WERI-Rb-1 (cell line): Measurements from ENCODE around the gene CDK6.

Experiments used
- DNase-seq: peaks from one replicate; pipeline ENCODE4 v3.0.0-alpha.2; 2020
- H3K27ac ChIP-seq: fragments of 250-450 bp; sonication (Bioruptor Pico); 2 replicates; pipeline ENCODE4 v1.5.1; 2020; ENCODE audit warnings: mild to moderate bottlenecking, moderate library complexity
- H3K27me3 ChIP-seq: fragments of 250-450 bp; sonication (Bioruptor Pico); 2 replicates; pipeline ENCODE4 v1.5.1; 2021; ENCODE audit warnings: mild to moderate bottlenecking, low read depth, moderate library complexity; ENCODE audit not compliant: insufficient read depth, severe bottlenecking
- H3K36me3 ChIP-seq: fragments of 250-450 bp; sonication (Bioruptor Pico); 2 replicates; pipeline ENCODE4 v1.5.1; 2020; ENCODE audit warnings: mild to moderate bottlenecking, moderate library complexity
- H3K4me3 ChIP-seq: 2 replicates; pipeline ENCODE4 v1.5.1; 2011; ENCODE audit warnings: low read depth, mild to moderate bottlenecking, control low read depth, low read length
- H3K9me3 ChIP-seq: fragments of 250-450 bp; sonication (Bioruptor Pico); 2 replicates; pipeline ENCODE4 v1.5.1; 2021; ENCODE audit warnings: mild to moderate bottlenecking, moderate library complexity; ENCODE audit not compliant: severe bottlenecking
- TF ChIP-seq, protein P1 (sequence below): IDR thresholded peaks from 2 replicates; pipeline ENCODE4 v1.5.1; 2011; ENCODE audit warnings: low read depth, mild to moderate bottlenecking, control low read depth, inconsistent platforms, low read length

CDK6 gene

DNA sequence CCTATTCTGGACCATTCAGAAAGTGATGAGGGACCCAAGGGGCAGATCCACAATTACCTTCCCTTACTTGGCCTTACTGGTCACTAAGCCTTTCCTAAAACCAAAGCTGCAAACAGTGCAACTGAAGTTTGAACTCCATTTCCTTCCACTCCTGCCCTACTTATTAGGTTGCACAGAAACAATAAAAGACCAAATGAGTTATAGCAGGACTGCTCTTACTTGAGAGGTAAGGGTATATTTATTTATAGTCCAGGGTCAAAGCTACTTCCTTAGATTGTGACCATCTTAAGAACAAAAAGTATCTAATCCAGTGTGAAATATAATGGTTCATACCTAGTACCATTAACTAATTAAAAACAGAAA lies 27.0 kb downstream of the CDK6 start:
- Histone ChIP-seq H3K4me3 (no peak overlapping the region), H3K36me3 (no peaks in the 10 kb centered on the region), H3K27me3 (no peaks in the 10 kb centered on the region), H3K9me3 (no peaks in the 10 kb centered on the region), H3K27ac (no peak overlapping the region)
- TF ChIP-seq, protein P1, sequence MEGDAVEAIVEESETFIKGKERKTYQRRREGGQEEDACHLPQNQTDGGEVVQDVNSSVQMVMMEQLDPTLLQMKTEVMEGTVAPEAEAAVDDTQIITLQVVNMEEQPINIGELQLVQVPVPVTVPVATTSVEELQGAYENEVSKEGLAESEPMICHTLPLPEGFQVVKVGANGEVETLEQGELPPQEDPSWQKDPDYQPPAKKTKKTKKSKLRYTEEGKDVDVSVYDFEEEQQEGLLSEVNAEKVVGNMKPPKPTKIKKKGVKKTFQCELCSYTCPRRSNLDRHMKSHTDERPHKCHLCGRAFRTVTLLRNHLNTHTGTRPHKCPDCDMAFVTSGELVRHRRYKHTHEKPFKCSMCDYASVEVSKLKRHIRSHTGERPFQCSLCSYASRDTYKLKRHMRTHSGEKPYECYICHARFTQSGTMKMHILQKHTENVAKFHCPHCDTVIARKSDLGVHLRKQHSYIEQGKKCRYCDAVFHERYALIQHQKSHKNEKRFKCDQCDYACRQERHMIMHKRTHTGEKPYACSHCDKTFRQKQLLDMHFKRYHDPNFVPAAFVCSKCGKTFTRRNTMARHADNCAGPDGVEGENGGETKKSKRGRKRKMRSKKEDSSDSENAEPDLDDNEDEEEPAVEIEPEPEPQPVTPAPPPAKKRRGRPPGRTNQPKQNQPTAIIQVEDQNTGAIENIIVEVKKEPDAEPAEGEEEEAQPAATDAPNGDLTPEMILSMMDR, result no peak
- no peak for DNase-seq

DNA sequence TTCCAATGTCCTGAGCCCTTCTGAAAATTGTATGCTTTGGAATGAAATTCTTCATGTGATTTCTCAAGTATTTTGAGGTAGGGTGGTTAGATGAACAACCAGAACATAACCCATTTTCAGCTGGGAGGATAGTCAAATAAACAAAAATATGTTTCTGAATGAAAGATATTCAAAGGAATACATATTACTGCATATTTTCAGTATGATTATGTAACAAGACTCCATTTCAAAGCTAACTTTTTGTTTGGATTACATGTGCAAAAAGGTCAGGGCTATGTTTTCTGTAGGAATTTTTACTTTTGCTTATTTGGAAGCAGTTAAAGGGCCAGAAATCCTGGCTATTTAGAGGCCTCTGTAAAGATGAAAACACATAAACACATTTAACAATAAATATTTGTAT lies 27.7 kb downstream of the CDK6 start:
- Histone ChIP-seq H3K36me3 (no peaks in the 10 kb centered on the region), H3K4me3 (no peak overlapping the region), H3K27me3 (no peaks in the 10 kb centered on the region), H3K9me3 (no peaks in the 10 kb centered on the region), H3K27ac (no peak overlapping the region)
- DNase-seq, result no peak
- TF ChIP-seq, protein P1, result no peak

DNA sequence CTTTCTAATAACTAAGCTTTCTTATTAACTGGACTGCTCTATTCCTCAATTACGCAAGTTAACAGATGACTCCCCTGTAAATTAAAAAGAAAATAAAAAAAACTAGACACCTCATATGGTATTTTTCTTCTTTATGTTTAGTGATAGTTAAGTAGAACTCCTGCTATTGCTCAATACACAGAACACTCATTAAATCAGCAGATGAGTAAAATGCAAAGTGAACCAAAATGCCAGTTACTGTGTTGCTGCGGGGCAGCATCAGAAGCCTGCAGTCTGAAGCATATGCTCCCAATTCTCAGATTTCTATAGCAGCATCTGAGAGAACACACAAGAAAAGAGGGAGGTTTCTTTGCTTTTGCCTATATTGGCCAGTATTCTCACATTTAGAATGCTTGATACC lies 28.4 kb downstream of the CDK6 start:
- H3K27me3 ChIP-seq, result no peaks in the 10 kb centered on the region
- no peaks in the 10 kb centered on the region for H3K36me3 ChIP-seq
- no peak overlapping the region for H3K27ac ChIP-seq
- H3K4me3 ChIP-seq, result no peak overlapping the region
- DNase-seq, result no peak
- TF ChIP-seq, protein P1, result no peak
- H3K9me3 ChIP-seq, result no peaks in the 10 kb centered on the region

DNA sequence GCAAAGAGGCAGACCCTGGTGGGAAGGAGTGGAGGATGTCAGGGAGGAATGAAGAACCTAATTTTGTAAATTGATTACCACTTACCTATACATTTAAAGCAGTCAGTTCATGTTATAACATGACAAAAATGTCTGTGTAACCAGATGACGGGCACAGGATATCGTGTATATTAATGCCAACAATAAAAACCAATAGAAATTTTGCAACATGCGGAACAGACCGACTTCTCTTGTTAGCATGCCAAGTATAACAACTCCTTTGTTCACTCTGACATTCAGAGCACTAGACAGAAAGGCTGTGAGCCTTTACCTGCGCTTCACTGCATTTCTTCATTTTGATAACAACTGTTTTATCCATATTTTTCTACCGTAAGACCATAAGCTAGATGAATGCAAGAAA lies 29.9 kb downstream of the CDK6 start:
- TF ChIP-seq, protein P1, result no peak
- no peaks in the 10 kb centered on the region for H3K27me3 ChIP-seq

DNA sequence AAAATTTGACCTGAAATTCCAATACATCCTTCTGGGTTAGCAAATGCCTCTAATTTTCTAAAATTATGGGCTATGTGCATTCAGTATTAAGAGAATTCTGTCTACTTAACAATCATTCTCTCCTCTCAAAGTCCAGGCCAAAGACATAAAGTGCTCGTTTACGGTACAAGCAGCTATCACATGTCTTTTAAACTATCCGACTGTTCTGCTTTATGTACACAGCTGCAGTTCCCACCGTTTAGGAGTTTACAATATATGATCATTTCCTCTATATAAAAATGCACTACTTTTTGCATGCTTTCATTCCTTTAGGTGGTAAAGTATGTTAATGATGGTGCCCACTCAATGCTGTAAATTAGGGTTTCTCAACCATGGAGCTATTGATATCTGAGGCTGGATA lies 34.0 kb downstream of the CDK6 start:
- DNase-seq, result no peak
- TF ChIP-seq, protein P1, result no peak

More for the DNA sequence above, 29.9 kb downstream of the CDK6 start:
- no peak overlapping the region for H3K27ac ChIP-seq
- no peak overlapping the region for H3K4me3 ChIP-seq
- DNase-seq, result no peak
- no peaks in the 10 kb centered on the region for H3K36me3 ChIP-seq
- no peaks in the 10 kb centered on the region for H3K9me3 ChIP-seq

DNA sequence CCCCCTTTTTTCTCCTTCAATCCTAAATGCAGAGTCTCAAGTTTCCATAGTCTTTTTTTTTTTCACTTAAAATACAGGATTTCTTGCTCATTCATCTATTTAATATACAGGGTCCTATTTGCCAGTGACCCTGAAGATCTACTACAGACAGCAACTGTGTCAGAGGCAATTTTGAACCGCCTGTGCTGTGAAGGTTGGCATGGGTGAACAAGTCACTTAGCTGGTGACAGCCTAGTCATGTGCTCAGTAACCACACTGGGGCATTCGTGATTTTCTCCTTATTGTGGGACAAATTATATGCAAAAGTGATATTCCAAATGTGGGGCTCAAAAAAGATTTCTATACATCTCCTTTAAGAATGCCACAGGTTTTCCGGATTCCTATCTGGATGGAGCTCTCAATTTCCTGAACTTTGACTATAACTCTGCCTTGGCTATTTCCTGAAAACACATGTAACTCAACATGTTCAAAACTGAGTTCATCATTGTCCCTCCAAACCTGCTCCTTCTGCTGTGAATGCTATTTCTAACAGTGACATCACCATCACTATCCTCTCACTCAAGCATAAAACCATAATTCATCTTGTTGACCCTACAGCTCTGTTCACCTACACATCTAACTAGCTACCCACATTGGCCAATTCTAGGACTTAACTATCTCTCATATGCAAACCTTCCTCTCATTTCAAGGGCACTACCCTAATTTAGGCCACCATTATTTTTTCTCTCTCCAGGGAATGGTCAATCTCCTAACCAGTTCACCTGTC lies 36.7 kb downstream of the CDK6 start:
- no peak for DNase-seq
- no peaks in the 10 kb centered on the region for H3K36me3 ChIP-seq
- TF ChIP-seq, protein P1, result no peak
- H3K27me3 ChIP-seq, result no peaks in the 10 kb centered on the region
- no peaks in the 10 kb centered on the region for H3K9me3 ChIP-seq
- no peak overlapping the region for H3K4me3 ChIP-seq
- no peak overlapping the region for H3K27ac ChIP-seq

More for the DNA sequence above, 34.0 kb downstream of the CDK6 start:
- Histone ChIP-seq H3K9me3 (no peaks in the 10 kb centered on the region), H3K36me3 (no peaks in the 10 kb centered on the region), H3K4me3 (no peak overlapping the region), H3K27ac (no peak overlapping the region), H3K27me3 (no peaks in the 10 kb centered on the region)
